DND-41 (cell line): ENCODE results near the gene CDHR1.

ENCODE experiments used
- ATAC-seq: fragments of 200-7000 bp; cut with Tn5 transposase; 3 replicates; pipeline ENCODE4 v1.9.1; 2021; ENCODE audit warnings: low read depth; ENCODE audit not compliant: insufficient read depth
- DNase-seq: peaks from one replicate; pipeline ENCODE4 v3.0.0-alpha.2; 2020
- H2AFZ ChIP-seq: 2 replicates; pipeline ENCODE4 v1.6.0; 2012; ENCODE audit warnings: low read depth, low read length
- H3K27ac ChIP-seq: 2 replicates; pipeline ENCODE4 v1.5.1; 2012; ENCODE audit warnings: low read length, inconsistent platforms
- H3K27me3 ChIP-seq: fragments of 200-600 bp; sonication (generic); 2 replicates; pipeline ENCODE4 v1.6.0; 2012; ENCODE audit warnings: low read length, mild to moderate bottlenecking, inconsistent platforms; ENCODE audit not compliant: insufficient read depth, poor library complexity
- H3K36me3 ChIP-seq: 2 replicates; pipeline ENCODE4 v1.5.1; 2012; ENCODE audit warnings: low read length, inconsistent platforms; ENCODE audit not compliant: insufficient read depth
- H3K4me1 ChIP-seq: 2 replicates; pipeline ENCODE4 v1.5.1; 2012; ENCODE audit warnings: mild to moderate bottlenecking, low read length; ENCODE audit not compliant: insufficient read depth
- H3K4me2 ChIP-seq: 2 replicates; pipeline ENCODE4 v1.6.0; 2012; ENCODE audit warnings: mild to moderate bottlenecking, moderate library complexity, low read length, inconsistent platforms; ENCODE audit not compliant: insufficient read depth
- H3K4me3 ChIP-seq, 2 experiments: fragments of 200-600 bp in 1 of 2; shearing (Covaris generic) in 1 of 2; 2 replicates each; pipeline ENCODE4 v1.5.1; 2012 to 2016; ENCODE audit warnings: inconsistent platforms in 2 of 2, low read length in 2 of 2, mild to moderate bottlenecking in 2 of 2, low read depth in 1 of 2, moderate library complexity in 1 of 2
- H3K79me2 ChIP-seq: 2 replicates; pipeline ENCODE4 v1.6.0; 2012; ENCODE audit warnings: low read length, inconsistent platforms; ENCODE audit not compliant: insufficient read depth
- H3K9ac ChIP-seq: 2 replicates; pipeline ENCODE4 v1.6.0; 2012; ENCODE audit warnings: low read depth, mild to moderate bottlenecking, inconsistent platforms, low read length, moderate library complexity
- H3K9me3 ChIP-seq: 2 replicates; pipeline ENCODE4 v1.5.1; 2012; ENCODE audit warnings: low read length, moderate library complexity, mild to moderate bottlenecking, inconsistent platforms; ENCODE audit not compliant: insufficient read depth, severe bottlenecking
- H4K20me1 ChIP-seq: 2 replicates; pipeline ENCODE4 v1.6.0; 2012; ENCODE audit warnings: low read length; ENCODE audit not compliant: insufficient read depth
- CTCF ChIP-seq: IDR thresholded peaks from 2 replicates; pipeline ENCODE4 v1.5.1; 2012; ENCODE audit warnings: borderline replicate concordance, low read length, moderate library complexity, mild to moderate bottlenecking; ENCODE audit not compliant: poor library complexity, severe bottlenecking; ENCODE audit errors: extremely low read depth
- EZH2 ChIP-seq: IDR thresholded peaks from 3 replicates; pipeline ENCODE4 v1.6.1; 2012; ENCODE audit warnings: borderline replicate concordance, low read depth, mild to moderate bottlenecking, moderate library complexity, low read length, inconsistent platforms; ENCODE audit not compliant: severe bottlenecking

CDHR1 gene

GRCh38 chr10:84176351-84176750 is 18.0 kb upstream of the CDHR1 start:
- H3K79me2 ChIP-seq = no peaks in the 10 kb centered on the region
- TF ChIP-seq EZH2 = no peak
- TF ChIP-seq CTCF = no peak
- no peaks in the 10 kb centered on the region for H3K9me3 ChIP-seq
- H3K4me2 ChIP-seq = no peak overlapping the region
- no peak for DNase-seq
- H4K20me1 ChIP-seq = no peaks in the 10 kb centered on the region
- ATAC-seq = no peak
- H3K4me1 ChIP-seq = peaks cover 10% of the 10 kb centered on the region
- no peaks in the 10 kb centered on the region for H3K27me3 ChIP-seq
- no peak overlapping the region for H3K27ac ChIP-seq
- no peaks in the 10 kb centered on the region for H3K36me3 ChIP-seq
- no peak overlapping the region for H3K9ac ChIP-seq
- H2AFZ ChIP-seq = no peak overlapping the region
- H3K4me3 ChIP-seq = no peak overlapping the region

- no peaks in the 10 kb centered on the region for H3K27me3 ChIP-seq
- H3K9me3 ChIP-seq = no peaks in the 10 kb centered on the region
- no peak overlapping the region for H3K27ac ChIP-seq
- no peak overlapping the region for H3K4me2 ChIP-seq
- DNase-seq (no peak), ATAC-seq (peak; percentile 18; the same call in 1 of the 3 replicates)
- no peak overlapping the region for H3K4me3 ChIP-seq
- no peaks in the 10 kb centered on the region for H3K79me2 ChIP-seq
- no peak overlapping the region for H2AFZ ChIP-seq
- H3K36me3 ChIP-seq = no peaks in the 10 kb centered on the region
- no peak for TF ChIP-seq EZH2
- no peak for TF ChIP-seq CTCF
- no peak overlapping the region for H3K9ac ChIP-seq
- H4K20me1 ChIP-seq = no peaks in the 10 kb centered on the region
- peaks cover 10% of the 10 kb centered on the region for H3K4me1 ChIP-seq
Measured at GRCh38 chr10:84176836-84177474, 17.4 kb upstream of the CDHR1 start.

- no peaks in the 10 kb centered on the region for H3K79me2 ChIP-seq
- H3K9me3 ChIP-seq = no peaks in the 10 kb centered on the region
- H3K4me1 ChIP-seq = peaks cover 10% of the 10 kb centered on the region
- no peaks in the 10 kb centered on the region for H3K36me3 ChIP-seq
- ATAC-seq (peak; percentile 86), DNase-seq (peak; percentile 52)
- H3K9ac ChIP-seq = no peak overlapping the region
- no peak overlapping the region for H3K27ac ChIP-seq
- no peak overlapping the region for H2AFZ ChIP-seq
- H4K20me1 ChIP-seq = no peaks in the 10 kb centered on the region
- H3K4me2 ChIP-seq = no peak overlapping the region
- TF ChIP-seq CTCF (no peak), EZH2 (no peak)
- no peak overlapping the region for H3K4me3 ChIP-seq
- no peaks in the 10 kb centered on the region for H3K27me3 ChIP-seq
Measured at GRCh38 chr10:84177541-84178141, 16.7 kb upstream of the CDHR1 start.
